Endothelial cell of umbilical vein (primary cell): ENCODE measurements around the gene EHBP1L1. TPM values are rescaled to one million over a fixed set of nuclear protein-coding genes. Genes with fewer than 3 reads are reported as not detected.

ENCODE experiments used
- BruUV-seq: library from RNA; stranded (reverse); fragments of 400-500 nt; replicated peaks from 2 replicates; lab custom pipeline; 2021; lab: Mats Ljungman, UMichigan
- CTCF ChIA-PET: fragments of 300-600, 350-600 bp; sonication (Branson Sonifier 250); formaldehyde crosslinking; loops from one replicate; lab custom pipeline; 2021; ENCODE audit warnings: antibody characterized with exemption, inconsistent platforms; lab: Charles Lee
- POLR2A ChIA-PET: fragments of 300-600, 350-600 bp; sonication (Branson Sonifier 250); formaldehyde crosslinking; loops from one replicate; lab custom pipeline; 2021; ENCODE audit warnings: antibody characterized with exemption, inconsistent platforms; lab: Charles Lee
- DNase-seq: peaks from one replicate; pipeline ENCODE4 v3.0.0-alpha.2; 2011; ENCODE audit warnings: low read depth, low spot score
- FAIRE-seq: peaks from 2 replicates; lab custom pipeline; 2011; peaks lifted over from hg19 to GRCh38; lab: Jason Lieb, UNC
- H2AFZ ChIP-seq: 2 replicates; pipeline ENCODE4 v1.6.0; 2012; ENCODE audit warnings: low read depth, low read length, control low read depth, inconsistent platforms
- H3K27ac ChIP-seq: 2 replicates; pipeline ENCODE4 v1.5.1; 2011; ENCODE audit warnings: low read depth, mild to moderate bottlenecking, control low read depth, low read length, moderate library complexity; ENCODE audit not compliant: insufficient read depth
- H3K27me3 ChIP-seq, 2 experiments: 2 replicates each; pipeline versions ENCODE4 v1.6.0 to v1.6.1; 2011; ENCODE audit warnings: low read length in 2 of 2, mixed read lengths in 1 of 2; ENCODE audit not compliant: control insufficient read depth in 2 of 2, insufficient read depth in 2 of 2
- H3K36me3 ChIP-seq, 2 experiments: 2 replicates in 1 of 2; 3 replicates in 1 of 2; pipeline ENCODE4 v1.5.1; 2011; ENCODE audit warnings: low read length in 2 of 2, mild to moderate bottlenecking in 1 of 2, moderate library complexity in 1 of 2; ENCODE audit not compliant: control insufficient read depth in 2 of 2, insufficient read depth in 2 of 2; ENCODE audit errors: extremely low read depth in 1 of 2
- H3K4me1 ChIP-seq: 3 replicates; pipeline ENCODE4 v1.5.1; 2011; ENCODE audit warnings: mild to moderate bottlenecking, low read length; ENCODE audit not compliant: control insufficient read depth, insufficient read depth; ENCODE audit errors: extremely low read depth
- H3K4me2 ChIP-seq: 2 replicates; pipeline ENCODE4 v1.6.1; 2011; ENCODE audit warnings: low read length, control low read depth, mixed read lengths; ENCODE audit not compliant: insufficient read depth
- H3K4me3 ChIP-seq, 3 experiments: fragments of 200-600 bp in 1 of 3; sonication (generic), shearing (Covaris generic) in 1 of 3; replicated peaks in 1 of 3; 2 replicates each; pipeline ENCODE4 v1.5.1; 2011 to 2016; ENCODE audit warnings: control low read depth in 3 of 3, low read length in 3 of 3, mild to moderate bottlenecking in 2 of 3, inconsistent platforms in 1 of 3, low read depth in 1 of 3, moderate library complexity in 1 of 3; ENCODE audit not compliant: insufficient read depth in 1 of 3
- H3K79me2 ChIP-seq: 2 replicates; pipeline ENCODE4 v1.6.0; 2012; ENCODE audit warnings: low read length, inconsistent platforms; ENCODE audit not compliant: control insufficient read depth, insufficient read depth
- H3K9ac ChIP-seq: replicated peaks from 2 replicates; pipeline ENCODE3; 2011; ENCODE audit warnings: low read length, control low read depth; ENCODE audit not compliant: insufficient read depth; ENCODE audit errors: extremely low read depth
- H3K9me1 ChIP-seq: replicated peaks from 3 replicates; pipeline ENCODE4 v1.6.0; 2011; ENCODE audit warnings: mild to moderate bottlenecking, low read length; ENCODE audit not compliant: control insufficient read depth, insufficient read depth; ENCODE audit errors: extremely low read depth
- H3K9me3 ChIP-seq: replicated peaks from 2 replicates; pipeline ENCODE4 v1.5.1; 2012; ENCODE audit warnings: low read length, inconsistent platforms; ENCODE audit not compliant: control insufficient read depth, insufficient read depth
- H4K20me1 ChIP-seq: replicated peaks from 2 replicates; pipeline ENCODE3; 2011; ENCODE audit warnings: mild to moderate bottlenecking, low read length; ENCODE audit not compliant: control insufficient read depth, insufficient read depth; ENCODE audit errors: extremely low read depth
- CTCF ChIP-seq, 2 donors: IDR thresholded peaks; 1 replicate in 1 of 2; 2 replicates in 1 of 2; pipeline ENCODE4 v1.5.1; 2011; ENCODE audit warnings: low read length in 2 of 2, mild to moderate bottlenecking in 2 of 2, moderate library complexity in 2 of 2, control low read depth in 1 of 2, inconsistent platforms in 1 of 2, low read depth in 1 of 2; ENCODE audit not compliant: insufficient read depth in 1 of 2; ENCODE audit errors: extremely low read depth in 1 of 2
- EZH2 ChIP-seq: IDR thresholded peaks from 2 replicates; pipeline ENCODE4 v1.6.1; 2012; ENCODE audit warnings: borderline replicate concordance, low read depth, mild to moderate bottlenecking, moderate library complexity, low read length, inconsistent platforms; ENCODE audit not compliant: severe bottlenecking
- FOS ChIP-seq: IDR thresholded peaks from 2 replicates; pipeline ENCODE4 v1.6.1; 2011; ENCODE audit warnings: mild to moderate bottlenecking, low read length, moderate library complexity, borderline replicate concordance; ENCODE audit not compliant: insufficient read depth
- GATA2 ChIP-seq: IDR thresholded peaks from 2 replicates; pipeline ENCODE4 v1.7.0; 2011; ENCODE audit warnings: low read depth, mild to moderate bottlenecking, moderate library complexity, mixed read lengths, low read length; ENCODE audit not compliant: insufficient read length, insufficient read depth
- JUN ChIP-seq: IDR thresholded peaks from 2 replicates; pipeline ENCODE4 v1.6.1; 2011; ENCODE audit warnings: borderline replicate concordance, low read depth; ENCODE audit not compliant: insufficient read length, insufficient read depth
- MAX ChIP-seq: IDR thresholded peaks from 2 replicates; pipeline ENCODE4 v1.6.1; 2011; ENCODE audit not compliant: insufficient read depth, insufficient read length
- MYC ChIP-seq: IDR thresholded peaks from one replicate; pipeline ENCODE4 v1.6.1; 2011; ENCODE audit warnings: mild to moderate bottlenecking, low read depth, low read length
- POLR2A ChIP-seq: IDR thresholded peaks from 2 replicates; pipeline ENCODE4 v1.6.1; 2012; ENCODE audit warnings: low read depth, mild to moderate bottlenecking, control low read depth, low read length
- POLR2AphosphoS5 ChIP-seq: IDR thresholded peaks from 2 replicates; pipeline ENCODE4 v1.6.1; 2012; ENCODE audit warnings: low read depth, mild to moderate bottlenecking, control low read depth, low read length, moderate library complexity; ENCODE audit not compliant: insufficient read depth
- dilution Hi-C: fragments of 300-500 bp; cut with MboI; formaldehyde crosslinking; loops from one replicate; pipeline ENCODE4 v1.15.0; 2019; ENCODE audit warnings: low sequenced_read_pairs; ENCODE audit not compliant: extremely low pct_ligation_motif_present
- intact Hi-C: fragments of 100-400 bp; cut with micrococcal nuclease; formaldehyde crosslinking; loops from one replicate; pipeline ENCODE4 v1.10.0; 2022
- polyA plus RNA-seq, 4 experiments: library from polyadenylated mRNA; depleted of rRNA in 3 of 4; stranded (reverse) in 3 of 4; unstranded in 1 of 4; fragments of >200 nt; gene quantifications; 2 replicates each; pipeline versions ENCODE4 v1.2.1 to v1.2.3, GENCODE V29; 2011 to 2012; ENCODE audit warnings: missing spikeins in 1 of 4
- total RNA-seq: library from RNA; stranded (reverse); gene quantifications from 2 replicates; pipeline ENCODE4 v1.2.3, GENCODE V29; 2021

EHBP1L1 gene
- total and polyA plus RNA-seq, 2 donors (not counting 3 experiments of a cell fraction or from before 2014, with no cell fraction given) = 12.7 to 19.7 TPM

GRCh38 chr11:65574811-65575567, 864 bp upstream of the EHBP1L1 start:
- ChIA-PET CTCF (interaction anchor here (1.4 to 9.7 kb wide), 3 partner anchors 15 to 49 kb away, joined by 3 to 167 read pairs (median 22); no protein-coding TSS in a partner anchor), POLR2A (no interaction called here)
- Histone ChIP-seq H3K27me3 (no peaks in the 10 kb centered on the region), H2AFZ (no peak overlapping the region), H3K27ac (peak overlapping the region; percentile 45), H3K9ac (no peak overlapping the region), H3K79me2 (peaks cover 25% of the 10 kb centered on the region), H3K9me1 (no peaks in the 10 kb centered on the region), H3K4me1 (peaks cover 50% of the 10 kb centered on the region), H3K4me2 (peak overlapping the region; percentile 56), H3K4me3 (peak overlapping the region in 2 of 3 experiments; percentile 31 to 34), H3K36me3 (no peaks in the 10 kb centered on the region), H4K20me1 (no peaks in the 10 kb centered on the region), H3K9me3 (no peaks in the 10 kb centered on the region)
- dilution Hi-C loops (no loop called here), intact Hi-C loops (loop anchor here (1.0 to 5.0 kb wide), 5 partner anchors 13 to 193 kb away; partner anchors contain the start of genes LTBP3, PCNX3 and SLC25A45)
- FAIRE-seq (no peak), DNase-seq (peak; percentile 46)
- peak; percentile 60 for TF ChIP-seq POLR2A
- TF ChIP-seq EZH2 = no peak
- BruUV-seq = no TSS peak

- Histone ChIP-seq H2AFZ (no peak overlapping the region), H3K9me1 (no peaks in the 10 kb centered on the region), H4K20me1 (no peaks in the 10 kb centered on the region), H3K4me2 (peak overlapping the region; percentile 41), H3K79me2 (peaks cover 15% of the 10 kb centered on the region), H3K9me3 (no peaks in the 10 kb centered on the region), H3K9ac (peak overlapping the region; percentile 20), H3K4me1 (peaks cover 43% of the 10 kb centered on the region), H3K27ac (no peak overlapping the region), H3K27me3 (no peaks in the 10 kb centered on the region), H3K4me3 (peak overlapping the region; percentile 16 to 34 (median 23)), H3K36me3 (no peaks in the 10 kb centered on the region)
- FAIRE-seq = peak; percentile 33
- ChIA-PET POLR2A (interaction anchor here (1.1 kb wide), 1 partner anchor 17 kb away, joined by 3 read pairs; no protein-coding TSS in a partner anchor), CTCF (interaction anchor here (1.4 to 9.7 kb wide), 3 partner anchors 14 to 51 kb away, joined by 3 to 167 read pairs (median 22); no protein-coding TSS in a partner anchor)
- no peak for TF ChIP-seq FOS
- no peak for TF ChIP-seq MAX
- no peak for TF ChIP-seq GATA2
- no peak for TF ChIP-seq EZH2
- no peak for TF ChIP-seq MYC
- no peak for TF ChIP-seq CTCF (IDR thresholded peaks at IDR 0.05; ENCODE audit: extremely low read depth in 1 of 2, insufficient read depth in 1 of 2, low read depth in 1 of 2, low read length in 2 of 2)
- TF ChIP-seq POLR2A = no peak
- TF ChIP-seq JUN = no peak
- no peak for TF ChIP-seq POLR2AphosphoS5
- dilution Hi-C loops = no loop called here
- no TSS peak for BruUV-seq
- no peak for DNase-seq
- intact Hi-C loops = no loop called here
These were observed 496 bp downstream of the EHBP1L1 start for GRCh38 chr11:65576232-65576866.
